Ovary (tissue), 3 donors: ENCODE measurements around the gene YTHDC2.

Experiments
- CTCF ChIP-seq, 3 donors: fragments of 450-650 bp in 2 of 3; fragments of 200-600 bp in 1 of 3; IDR thresholded peaks; one replicate each; pipeline versions ENCODE4 v1.5.1 to v1.8.0; 2016 to 2022; ENCODE audit warnings: antibody characterized with exemption in 3 of 3, mild to moderate bottlenecking in 1 of 3
- POLR2A ChIP-seq: fragments of 450-650 bp; IDR thresholded peaks from one replicate; pipeline ENCODE4 v1.6.1; 2017; ENCODE audit warnings: antibody characterized with exemption, mild to moderate bottlenecking, moderate library complexity
- donor health status: DM: no; HTN: no; CAD: no.

DNA sequence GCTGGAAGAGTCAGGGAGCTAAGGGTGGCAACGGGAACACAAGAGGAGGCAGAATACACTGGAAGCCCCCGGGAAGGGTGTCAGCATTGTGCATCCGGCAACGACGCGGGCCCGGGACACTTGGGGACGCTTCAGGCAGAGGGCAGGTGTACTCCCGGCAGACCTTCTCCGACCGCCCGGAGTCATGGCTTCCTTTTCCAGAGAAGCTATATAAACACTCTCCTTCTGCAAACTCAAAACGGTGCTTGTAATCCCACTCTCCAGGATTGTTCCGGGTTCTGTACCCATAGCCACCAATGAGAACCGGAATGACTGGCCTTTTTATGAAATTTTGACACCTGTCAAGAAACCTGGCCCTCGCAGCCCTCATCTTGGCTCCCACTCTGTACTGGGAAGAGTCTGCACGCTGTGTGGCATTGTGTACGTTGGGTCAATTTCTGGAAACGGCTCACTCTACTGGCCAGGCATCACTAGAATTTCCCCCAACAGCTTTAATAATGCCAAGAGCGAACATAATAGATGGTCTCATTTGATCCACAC is 24.8 kb upstream of the YTHDC2 start:
- TF ChIP-seq POLR2A (no peak), CTCF (IDR thresholded peaks at IDR 0.05) (no peak)
